Measurements from ENCODE around the gene PAWR.

Gene PAWR

DNA sequence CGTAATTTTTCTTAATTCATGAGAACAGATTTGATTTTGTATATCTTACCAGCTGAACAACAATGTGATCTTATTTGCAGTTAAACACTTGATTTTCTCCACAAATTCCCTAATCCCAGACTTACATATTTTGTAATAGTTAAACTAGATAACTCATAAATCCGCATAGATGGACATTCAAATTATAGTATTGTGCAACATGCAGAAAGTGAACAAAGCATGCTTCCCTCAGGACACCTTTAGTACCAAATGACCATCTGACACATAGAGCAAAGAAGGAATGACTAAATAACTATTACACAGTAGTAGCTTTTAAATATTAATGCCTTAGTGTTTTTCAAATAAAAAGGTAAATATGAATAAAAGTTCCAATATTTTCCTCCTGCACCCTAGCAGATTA, 88.9 kb downstream of the PAWR start:
- H3K4me3 ChIP-seq (ENCODE audit: low read depth, low read length): no peak overlapping the region
- CTCF ChIA-PET: no interaction called here
- TF ChIP-seq ZNF184 (tag by site-specific recombination; IDR thresholded peaks at IDR 0.05) (no peak), ZNF18 (tag by site-specific recombination; IDR thresholded peaks at IDR 0.05) (no peak), ZNF157 (tag by site-specific recombination; IDR thresholded peaks at IDR 0.05) (no peak), SETDB1 (IDR thresholded peaks at IDR 0.05; ENCODE audit: insufficient read length, low read length) (no peak), HOXA7 (CRISPR knock-in tag; IDR thresholded peaks at IDR 0.05; ENCODE audit: borderline replicate concordance) (no peak), GLIS1 (tag by site-specific recombination; IDR thresholded peaks at IDR 0.05) (no peak), ZNF843 (tag by site-specific recombination; IDR thresholded peaks at IDR 0.05) (no peak), TCF7L2 (IDR thresholded peaks at IDR 0.05; ENCODE audit: borderline replicate concordance, low read depth, low read length) (no peak)
- H3K27ac ChIP-seq (ENCODE audit: extremely low read depth, low read depth, low read length): no peak overlapping the region
- H3K4me1 ChIP-seq (ENCODE audit: control insufficient read depth, insufficient read depth, low read length): no peaks in the 10 kb centered on the region
- H3K9me3 ChIP-seq (ENCODE audit: control insufficient read depth, insufficient read depth, low read depth, low read length): no peaks in the 10 kb centered on the region
- peaks cover 3 to 5% of the 10 kb centered on the region in 2 experiments; a peak in 2 of 3 replicates for H3K36me3 ChIP-seq (ENCODE audit: control insufficient read depth in 2 of 2, insufficient read depth in 1 of 2, low read length in 2 of 2)
- POLR2A ChIA-PET: no interaction called here

- POLR2A ChIA-PET: no interaction called here
- Histone ChIP-seq H3K4me3 (ENCODE audit: low read depth, low read length) (no peak overlapping the region), H3K36me3 (ENCODE audit: control insufficient read depth in 2 of 2, insufficient read depth in 1 of 2, low read length in 2 of 2) (peaks cover 5 to 7% of the 10 kb centered on the region in 2 experiments; a peak in 2 of 3 replicates), H3K9me3 (ENCODE audit: control insufficient read depth, insufficient read depth, low read depth, low read length) (no peaks in the 10 kb centered on the region), H3K27ac (ENCODE audit: extremely low read depth, low read depth, low read length) (no peak overlapping the region), H3K4me1 (ENCODE audit: control insufficient read depth, insufficient read depth, low read length) (no peaks in the 10 kb centered on the region)
- CTCF ChIA-PET: no interaction called here
- no peak for TF ChIP-seq YY2 (tag by site-specific recombination; IDR thresholded peaks at IDR 0.05)
Measured at GRCh38 chr12:79597910-79598309, 92.9 kb downstream of the PAWR start.

DNA sequence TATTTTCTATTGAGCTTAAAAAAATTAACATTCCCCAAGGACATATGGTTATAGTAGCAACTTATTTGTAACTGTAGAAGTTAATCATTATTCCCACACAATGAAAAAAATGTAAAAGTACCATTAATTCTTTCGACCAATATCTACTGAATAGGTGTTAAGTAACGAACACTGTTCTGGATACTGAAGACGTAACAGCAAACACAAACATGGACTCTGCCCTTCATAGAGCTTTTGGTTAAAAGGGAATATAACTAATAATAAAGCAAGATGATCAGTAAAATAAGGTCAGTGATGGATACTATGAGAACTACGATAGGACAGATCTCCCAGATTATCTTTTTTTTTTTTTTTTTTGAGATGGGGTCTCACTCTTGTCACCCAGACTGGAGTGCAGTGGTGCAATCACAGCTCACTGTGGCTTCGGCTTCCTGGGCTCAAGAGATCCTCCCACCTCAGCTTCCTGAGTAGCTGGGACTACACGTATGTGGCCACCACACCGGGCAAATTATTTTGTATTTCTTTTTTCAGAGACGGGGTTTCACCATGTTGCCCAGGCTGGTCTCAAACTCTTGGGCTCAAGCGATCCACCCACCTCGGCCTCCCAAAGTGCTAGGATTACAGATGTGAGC, 93.9 kb downstream of the PAWR start:
- POLR2A ChIA-PET: interaction anchor here (0.7 kb wide), 1 partner anchor 79 kb away, joined by 3 read pairs; no protein-coding TSS in a partner anchor
- Histone ChIP-seq H3K4me1 (ENCODE audit: control insufficient read depth, insufficient read depth, low read length) (no peaks in the 10 kb centered on the region), H3K9me3 (ENCODE audit: control insufficient read depth, insufficient read depth, low read depth, low read length) (no peaks in the 10 kb centered on the region), H3K36me3 (ENCODE audit: control insufficient read depth in 2 of 2, insufficient read depth in 1 of 2, low read length in 2 of 2) (peaks cover 5 to 9% of the 10 kb centered on the region in 2 experiments), H3K4me3 (ENCODE audit: low read depth, low read length) (no peak overlapping the region), H3K27ac (ENCODE audit: extremely low read depth, low read depth, low read length) (no peak overlapping the region)
- TF ChIP-seq ZNF596 (tag by site-specific recombination; IDR thresholded peaks at IDR 0.05): no peak
- TF ChIP-seq ZNF266 (tag by site-specific recombination; IDR thresholded peaks at IDR 0.05; ENCODE audit: low read depth): no peak
- TF ChIP-seq ZNF155 (tag by site-specific recombination; IDR thresholded peaks at IDR 0.05): no peak
- no peak for TF ChIP-seq SETDB1 (IDR thresholded peaks at IDR 0.05; ENCODE audit: insufficient read length, low read length)
- CTCF ChIA-PET: interaction anchor here (0.5 to 0.7 kb wide), 2 partner anchors 67 to 1036 kb away, joined by 4 to 8 read pairs; no protein-coding TSS in a partner anchor

DNA sequence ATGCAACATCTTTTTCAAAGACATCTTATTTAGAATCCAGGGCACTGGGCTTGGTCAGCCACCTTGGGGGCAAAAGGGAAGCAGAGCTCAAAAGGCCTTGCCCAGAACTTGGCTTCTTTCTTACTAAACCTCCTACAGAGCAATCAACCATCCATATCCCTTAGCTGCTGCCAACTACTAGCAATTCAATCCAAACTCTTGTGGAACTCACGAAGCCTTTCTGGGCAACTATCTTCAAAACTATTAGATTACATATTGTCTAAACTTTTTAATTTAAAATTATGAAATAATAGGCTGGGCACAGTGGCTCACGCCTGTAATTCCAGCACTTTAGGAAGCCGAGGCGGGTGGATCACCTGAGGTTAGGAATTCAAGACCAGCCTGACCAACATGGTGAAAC, 95.5 kb downstream of the PAWR start:
- ChIA-PET CTCF (no interaction called here), POLR2A (no interaction called here)
- Histone ChIP-seq H3K36me3 (ENCODE audit: control insufficient read depth in 2 of 2, insufficient read depth in 1 of 2, low read length in 2 of 2) (peaks cover 10% of the 10 kb centered on the region in 2 experiments), H3K27ac (ENCODE audit: extremely low read depth, low read depth, low read length) (no peak overlapping the region), H3K4me1 (ENCODE audit: control insufficient read depth, insufficient read depth, low read length) (no peaks in the 10 kb centered on the region), H3K4me3 (ENCODE audit: low read depth, low read length) (no peak overlapping the region), H3K9me3 (ENCODE audit: control insufficient read depth, insufficient read depth, low read depth, low read length) (no peaks in the 10 kb centered on the region)
- no peak for TF ChIP-seq HOXA7 (CRISPR knock-in tag; IDR thresholded peaks at IDR 0.05; ENCODE audit: borderline replicate concordance)
- no peak for TF ChIP-seq ZNF658 (tag by site-specific recombination; IDR thresholded peaks at IDR 0.05)
- no peak for TF ChIP-seq ZNF133 (tag by site-specific recombination; IDR thresholded peaks at IDR 0.05)
- no peak for TF ChIP-seq ZNF747 (tag by site-specific recombination; IDR thresholded peaks at IDR 0.05)
- no peak for TF ChIP-seq ZNF660 (tag by site-specific recombination; IDR thresholded peaks at IDR 0.05)
- TF ChIP-seq ZNF510 (tag by site-specific recombination; IDR thresholded peaks at IDR 0.05; ENCODE audit: insufficient replicate concordance): no peak
- no peak for TF ChIP-seq ZNF221 (tag by site-specific recombination; IDR thresholded peaks at IDR 0.05; ENCODE audit: borderline replicate concordance)
- TF ChIP-seq ZSCAN30 (tag by site-specific recombination; IDR thresholded peaks at IDR 0.05): no peak
- no peak for TF ChIP-seq ZNF174 (tag by site-specific recombination; IDR thresholded peaks at IDR 0.05)
- TF ChIP-seq ZNF768 (tag by site-specific recombination; IDR thresholded peaks at IDR 0.05): no peak
- TF ChIP-seq OSR2 (tag by site-specific recombination; IDR thresholded peaks at IDR 0.05): no peak
- TF ChIP-seq PRDM1 (tag by site-specific recombination; IDR thresholded peaks at IDR 0.05): no peak
- TF ChIP-seq GLI2 (tag by site-specific recombination; IDR thresholded peaks at IDR 0.05; ENCODE audit: borderline replicate concordance, low read depth): no peak
- no peak for TF ChIP-seq ZNF639 (tag by site-specific recombination; IDR thresholded peaks at IDR 0.05)
- TF ChIP-seq TRIM28 (IDR thresholded peaks at IDR 0.05; ENCODE audit: borderline replicate concordance, low read length): no peak
- no peak for TF ChIP-seq YY1 (tag by site-specific recombination; IDR thresholded peaks at IDR 0.05)
- no peak for TF ChIP-seq EGR2 (tag by site-specific recombination; IDR thresholded peaks at IDR 0.05; ENCODE audit: low read depth)
